ENCODE results near the gene KAT6B.

Gene KAT6B

GRCh38 chr10:74921744-74922143 is 95.3 kb downstream of the KAT6B start:
- no peak for DNase-seq (ENCODE audit: low read depth in 2 of 2)

- no peak for DNase-seq (ENCODE audit: low read depth in 2 of 2)
Measured at GRCh38 chr10:74922921-74923320, 96.5 kb downstream of the KAT6B start.

GRCh38 chr10:74923556-74923955 is 97.2 kb downstream of the KAT6B start:
- DNase-seq (ENCODE audit: low read depth in 2 of 2): no peak

GRCh38 chr10:74924251-74924963 is 98.0 kb downstream of the KAT6B start:
- no peak for DNase-seq (ENCODE audit: low read depth in 2 of 2)

GRCh38 chr10:74925291-74925690 is 98.9 kb downstream of the KAT6B start:
- no peak for DNase-seq (ENCODE audit: low read depth in 2 of 2)

- DNase-seq (ENCODE audit: low read depth in 2 of 2): no peak
Measured at GRCh38 chr10:74925708-74926107, 99.3 kb downstream of the KAT6B start.

GRCh38 chr10:74926791-74927585 is 100.6 kb downstream of the KAT6B start:
- DNase-seq (ENCODE audit: low read depth in 2 of 2): no peak

GRCh38 chr10:74927701-74928100 is 101.3 kb downstream of the KAT6B start:
- DNase-seq (ENCODE audit: low read depth in 2 of 2): no peak

GRCh38 chr10:74928742-74929191 is 102.4 kb downstream of the KAT6B start:
- no peak for DNase-seq (ENCODE audit: low read depth in 2 of 2)

GRCh38 chr10:74929197-74929596 is 102.8 kb downstream of the KAT6B start:
- no peak for DNase-seq (ENCODE audit: low read depth in 2 of 2)

- no peak for DNase-seq (ENCODE audit: low read depth in 2 of 2)
Measured at GRCh38 chr10:74930965-74931364, 104.6 kb downstream of the KAT6B start.

GRCh38 chr10:74932648-74933047 is 106.2 kb downstream of the KAT6B start:
- DNase-seq (ENCODE audit: low read depth in 2 of 2): no peak

- DNase-seq (ENCODE audit: low read depth in 2 of 2): no peak
Measured at GRCh38 chr10:74934100-74934812, 107.9 kb downstream of the KAT6B start.

GRCh38 chr10:74936577-74937265 is 110.3 kb downstream of the KAT6B start:
- no peak for DNase-seq (ENCODE audit: low read depth in 2 of 2)

- no peak for DNase-seq (ENCODE audit: low read depth in 2 of 2)
Measured at GRCh38 chr10:74937266-74937856, 111.0 kb downstream of the KAT6B start.

- no peak for DNase-seq (ENCODE audit: low read depth in 2 of 2)
Measured at GRCh38 chr10:74944205-74944604, 117.8 kb downstream of the KAT6B start.

GRCh38 chr10:74947781-74948401 is 121.5 kb downstream of the KAT6B start:
- no peak for DNase-seq (ENCODE audit: low read depth in 2 of 2)

GRCh38 chr10:74949034-74949832 is 122.8 kb downstream of the KAT6B start:
- no peak for DNase-seq (ENCODE audit: low read depth in 2 of 2)

- no peak for DNase-seq (ENCODE audit: low read depth in 2 of 2)
Measured at GRCh38 chr10:74949843-74950765, 123.7 kb downstream of the KAT6B start.
